ENCODE results near the gene MRGPRG. TPM values are rescaled to one million over a fixed set of nuclear protein-coding genes. Genes with fewer than 3 reads are reported as not detected.

The MRGPRG gene
- total and polyA plus RNA-seq, 2 donors from 2014 or later: not detected

- Histone ChIP-seq H3K36me3 (ENCODE audit: control insufficient read depth in 2 of 3, insufficient read depth in 3 of 3, low read length in 3 of 3) (no peaks in the 10 kb centered on the region), H3K27ac (ENCODE audit: low read depth in 2 of 2, low read length in 2 of 2) (no peak overlapping the region), H3K4me3 (ENCODE audit: low read length in 3 of 3) (no peak overlapping the region), H3K4me1 (ENCODE audit: control insufficient read depth in 2 of 3, insufficient read depth in 2 of 3, low read depth in 1 of 3, low read length in 3 of 3) (peaks cover 0 to under 1% (median 0%) of the 10 kb centered on the region in 3 donors), H3K27me3 (ENCODE audit: control insufficient read depth, insufficient read depth, low read length) (no peaks in the 10 kb centered on the region), H3K9ac (ENCODE audit: low read length in 3 of 3) (no peak overlapping the region), H3K9me3 (ENCODE audit: control insufficient read depth in 2 of 3, insufficient read depth in 1 of 3, low read length in 3 of 3) (peaks cover 3 to 8% (median 4%) of the 10 kb centered on the region in 3 donors)
- intact Hi-C loops (cut with DNase I): no loop called here
- DNase-seq (no peak), FAIRE-seq (no peak)
- TF ChIP-seq CTCF (IDR thresholded peaks at IDR 0.05; ENCODE audit: borderline replicate concordance, extremely low read depth, insufficient read depth): no peak
These were observed 44.2 kb downstream of the MRGPRG start for GRCh38 chr11:3174387-3174786.

GRCh38 chr11:3173795-3174194 is 44.8 kb downstream of the MRGPRG start:
- intact Hi-C loops (cut with DNase I): no loop called here
- FAIRE-seq: no peak

GRCh38 chr11:3171931-3172560 is 46.6 kb downstream of the MRGPRG start:
- Histone ChIP-seq H3K9ac (ENCODE audit: low read length in 3 of 3) (no peak overlapping the region), H3K4me3 (ENCODE audit: low read length in 3 of 3) (no peak overlapping the region), H3K9me3 (ENCODE audit: control insufficient read depth in 2 of 3, insufficient read depth in 1 of 3, low read length in 3 of 3) (peaks cover 3 to 8% (median 4%) of the 10 kb centered on the region in 3 donors), H3K27me3 (ENCODE audit: control insufficient read depth, insufficient read depth, low read length) (no peaks in the 10 kb centered on the region), H3K27ac (ENCODE audit: low read depth in 2 of 2, low read length in 2 of 2) (no peak overlapping the region), H3K36me3 (ENCODE audit: control insufficient read depth in 2 of 3, insufficient read depth in 3 of 3, low read length in 3 of 3) (no peaks in the 10 kb centered on the region), H3K4me1 (ENCODE audit: control insufficient read depth in 2 of 3, insufficient read depth in 2 of 3, low read depth in 1 of 3, low read length in 3 of 3) (peaks cover 0 to 6% (median 5%) of the 10 kb centered on the region in 3 donors)
- intact Hi-C loops (cut with DNase I): no loop called here
- DNase-seq (peak in 2 of 5 donors; percentile 35 to 39), FAIRE-seq (no peak)
- no peak for TF ChIP-seq CTCF (IDR thresholded peaks at IDR 0.05; ENCODE audit: borderline replicate concordance, extremely low read depth, insufficient read depth)

More at GRCh38 chr11:3173795-3174194, 44.8 kb downstream of the MRGPRG start:
- no peak for TF ChIP-seq CTCF (IDR thresholded peaks at IDR 0.05; ENCODE audit: borderline replicate concordance, extremely low read depth, insufficient read depth)
- H3K9ac ChIP-seq (ENCODE audit: low read length in 3 of 3): no peak overlapping the region
- no peaks in the 10 kb centered on the region for H3K27me3 ChIP-seq (ENCODE audit: control insufficient read depth, insufficient read depth, low read length)
- no peaks in the 10 kb centered on the region for H3K36me3 ChIP-seq (ENCODE audit: control insufficient read depth in 2 of 3, insufficient read depth in 3 of 3, low read length in 3 of 3)
- peaks cover 0 to 6% (median 5%) of the 10 kb centered on the region in 3 donors for H3K4me1 ChIP-seq (ENCODE audit: control insufficient read depth in 2 of 3, insufficient read depth in 2 of 3, low read depth in 1 of 3, low read length in 3 of 3)
- H3K27ac ChIP-seq (ENCODE audit: low read depth in 2 of 2, low read length in 2 of 2): no peak overlapping the region
- H3K9me3 ChIP-seq (ENCODE audit: control insufficient read depth in 2 of 3, insufficient read depth in 1 of 3, low read length in 3 of 3): peaks cover 3 to 8% (median 4%) of the 10 kb centered on the region in 3 donors
- no peak for DNase-seq
- H3K4me3 ChIP-seq (ENCODE audit: low read length in 3 of 3): no peak overlapping the region

All from kidney (tissue), 14 donors.